GM12892 (cell line): ENCODE data around the gene MBNL1.

Experiments used
- POLR2A ChIP-seq: IDR thresholded peaks from 2 replicates; pipeline ENCODE4 v1.6.1; 2011; ENCODE audit warnings: low read depth, low read length, control low read depth
- POLR2AphosphoS5 ChIP-seq: IDR thresholded peaks from 2 replicates; pipeline ENCODE4 v1.6.1; 2011; ENCODE audit warnings: low read depth, low read length, control low read depth
- TAF1 ChIP-seq: IDR thresholded peaks from 2 replicates; pipeline ENCODE4 v1.6.1; 2011; ENCODE audit warnings: low read depth, mild to moderate bottlenecking, control low read depth, low read length, borderline replicate concordance

GRCh38 chr3:152279479-152279878 lies 10.8 kb downstream of the MBNL1 start:
- no peak for TF ChIP-seq POLR2A
- TF ChIP-seq TAF1 = no peak
- TF ChIP-seq POLR2AphosphoS5 = no peak
